Measurements from ENCODE around the gene JPH2. TPM values are rescaled to one million over a fixed set of nuclear protein-coding genes. Genes with fewer than 3 reads are reported as not detected.

JPH2 gene
- total RNA-seq, 1 experiment from 2014 or later, result 0.81 TPM

DNA sequence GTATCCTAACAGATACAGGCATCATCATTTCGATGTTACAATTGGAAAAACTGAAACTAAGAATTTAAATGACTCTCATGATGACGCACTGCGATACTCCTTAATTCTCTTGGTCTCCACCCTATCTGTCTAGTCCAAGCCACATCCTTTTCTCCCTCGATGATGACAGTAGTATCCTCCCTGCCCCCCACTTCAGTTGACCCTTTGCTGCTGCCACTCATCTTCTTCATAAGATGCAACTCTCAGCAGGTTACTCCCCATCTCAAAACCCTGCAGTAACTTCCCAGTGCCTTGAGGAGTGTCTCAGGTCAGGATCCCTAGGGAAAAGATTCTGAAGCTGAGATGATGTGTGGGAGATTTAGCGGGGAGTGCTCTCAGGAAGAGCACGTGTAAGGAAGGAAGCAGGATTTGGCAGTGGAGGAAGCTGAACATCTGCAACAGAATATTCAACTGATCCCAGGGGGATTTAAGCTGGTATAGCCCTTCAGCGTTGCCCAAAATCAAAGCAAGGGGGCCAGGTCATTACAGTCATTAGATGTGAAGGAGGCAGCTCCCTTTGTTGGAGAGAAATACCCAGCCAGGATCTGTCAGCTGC is 16.1 kb downstream of the JPH2 start:
- H3K9me3 Mint-ChIP-seq, result peaks cover 4% of the 10 kb centered on the region; the same call in 1 of the 2 replicates
- H3K4me1 Mint-ChIP-seq, result no peaks in the 10 kb centered on the region
- no peak overlapping the region for H3K27ac Mint-ChIP-seq
- DNase-seq (ENCODE audit: low spot score) (no peak), ATAC-seq (no peak)
- CTCF ChIA-PET, result interaction anchor here (1.0 kb wide), 1 partner anchor 19 kb away, joined by 5 read pairs; no protein-coding TSS in a partner anchor
- H3K36me3 Mint-ChIP-seq, result no peaks in the 10 kb centered on the region
- H3K4me3 Mint-ChIP-seq, result no peak overlapping the region
- POLR2A ChIA-PET, result no interaction called here
- TF ChIP-seq PRDM15 (CRISPR knock-in tag; IDR thresholded peaks at IDR 0.05) (no peak), IRF1 (CRISPR knock-in tag; IDR thresholded peaks at IDR 0.05) (no peak), ESRRA (CRISPR knock-in tag; IDR thresholded peaks at IDR 0.05; ENCODE audit: borderline replicate concordance) (no peak), ARID4B (CRISPR knock-in tag; IDR thresholded peaks at IDR 0.05; ENCODE audit: borderline replicate concordance) (no peak), ATF1 (CRISPR knock-in tag; IDR thresholded peaks at IDR 0.05) (no peak), TP53 (CRISPR knock-in tag; IDR thresholded peaks at IDR 0.05) (no peak), KAT7 (CRISPR knock-in tag; IDR thresholded peaks at IDR 0.05; ENCODE audit: borderline replicate concordance) (no peak), TEAD1 (CRISPR knock-in tag; IDR thresholded peaks at IDR 0.05) (no peak), OVOL2 (CRISPR knock-in tag; IDR thresholded peaks at IDR 0.05; ENCODE audit: borderline replicate concordance) (no peak)
- TF ChIP-seq, protein P1, sequence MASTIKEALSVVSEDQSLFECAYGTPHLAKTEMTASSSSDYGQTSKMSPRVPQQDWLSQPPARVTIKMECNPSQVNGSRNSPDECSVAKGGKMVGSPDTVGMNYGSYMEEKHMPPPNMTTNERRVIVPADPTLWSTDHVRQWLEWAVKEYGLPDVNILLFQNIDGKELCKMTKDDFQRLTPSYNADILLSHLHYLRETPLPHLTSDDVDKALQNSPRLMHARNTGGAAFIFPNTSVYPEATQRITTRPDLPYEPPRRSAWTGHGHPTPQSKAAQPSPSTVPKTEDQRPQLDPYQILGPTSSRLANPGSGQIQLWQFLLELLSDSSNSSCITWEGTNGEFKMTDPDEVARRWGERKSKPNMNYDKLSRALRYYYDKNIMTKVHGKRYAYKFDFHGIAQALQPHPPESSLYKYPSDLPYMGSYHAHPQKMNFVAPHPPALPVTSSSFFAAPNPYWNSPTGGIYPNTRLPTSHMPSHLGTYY (CRISPR knock-in tag; IDR thresholded peaks at IDR 0.05), result no peak
- peaks cover 3% of the 10 kb centered on the region; the same call in 1 of the 2 replicates for H3K27me3 Mint-ChIP-seq (ENCODE audit: low read depth)

- ATAC-seq (no peak), DNase-seq (ENCODE audit: low spot score) (no peak)
- no peak overlapping the region for H3K27ac Mint-ChIP-seq
- H3K4me3 Mint-ChIP-seq, result no peak overlapping the region
- H3K27me3 Mint-ChIP-seq (ENCODE audit: low read depth), result peaks cover 3% of the 10 kb centered on the region; the same call in 1 of the 2 replicates
- peaks cover 3% of the 10 kb centered on the region; the same call in 1 of the 2 replicates for H3K4me1 Mint-ChIP-seq
- CTCF ChIA-PET, result interaction anchor here (1.1 kb wide), 1 partner anchor 22 kb away, joined by 4 read pairs; no protein-coding TSS in a partner anchor
- H3K36me3 Mint-ChIP-seq, result no peaks in the 10 kb centered on the region
- POLR2A ChIA-PET, result no interaction called here
- H3K9me3 Mint-ChIP-seq, result peaks cover 9% of the 10 kb centered on the region
- TF ChIP-seq ZNF219 (CRISPR knock-in tag; IDR thresholded peaks at IDR 0.05; ENCODE audit: borderline replicate concordance) (no peak), ESRRA (CRISPR knock-in tag; IDR thresholded peaks at IDR 0.05; ENCODE audit: borderline replicate concordance) (no peak), NR1H2 (CRISPR knock-in tag; IDR thresholded peaks at IDR 0.05) (no peak), OVOL2 (CRISPR knock-in tag; IDR thresholded peaks at IDR 0.05; ENCODE audit: borderline replicate concordance) (no peak), IRF1 (CRISPR knock-in tag; IDR thresholded peaks at IDR 0.05) (no peak), CREB1 (CRISPR knock-in tag; IDR thresholded peaks at IDR 0.05) (no peak), NFYB (CRISPR knock-in tag; conservative IDR thresholded peaks at IDR 0.05; ENCODE audit: low read depth) (no peak), ATF1 (CRISPR knock-in tag; IDR thresholded peaks at IDR 0.05) (no peak), EMX1 (CRISPR knock-in tag; IDR thresholded peaks at IDR 0.05) (no peak), PRRX2 (CRISPR knock-in tag; IDR thresholded peaks at IDR 0.05) (no peak)
- TF ChIP-seq, protein P2, sequence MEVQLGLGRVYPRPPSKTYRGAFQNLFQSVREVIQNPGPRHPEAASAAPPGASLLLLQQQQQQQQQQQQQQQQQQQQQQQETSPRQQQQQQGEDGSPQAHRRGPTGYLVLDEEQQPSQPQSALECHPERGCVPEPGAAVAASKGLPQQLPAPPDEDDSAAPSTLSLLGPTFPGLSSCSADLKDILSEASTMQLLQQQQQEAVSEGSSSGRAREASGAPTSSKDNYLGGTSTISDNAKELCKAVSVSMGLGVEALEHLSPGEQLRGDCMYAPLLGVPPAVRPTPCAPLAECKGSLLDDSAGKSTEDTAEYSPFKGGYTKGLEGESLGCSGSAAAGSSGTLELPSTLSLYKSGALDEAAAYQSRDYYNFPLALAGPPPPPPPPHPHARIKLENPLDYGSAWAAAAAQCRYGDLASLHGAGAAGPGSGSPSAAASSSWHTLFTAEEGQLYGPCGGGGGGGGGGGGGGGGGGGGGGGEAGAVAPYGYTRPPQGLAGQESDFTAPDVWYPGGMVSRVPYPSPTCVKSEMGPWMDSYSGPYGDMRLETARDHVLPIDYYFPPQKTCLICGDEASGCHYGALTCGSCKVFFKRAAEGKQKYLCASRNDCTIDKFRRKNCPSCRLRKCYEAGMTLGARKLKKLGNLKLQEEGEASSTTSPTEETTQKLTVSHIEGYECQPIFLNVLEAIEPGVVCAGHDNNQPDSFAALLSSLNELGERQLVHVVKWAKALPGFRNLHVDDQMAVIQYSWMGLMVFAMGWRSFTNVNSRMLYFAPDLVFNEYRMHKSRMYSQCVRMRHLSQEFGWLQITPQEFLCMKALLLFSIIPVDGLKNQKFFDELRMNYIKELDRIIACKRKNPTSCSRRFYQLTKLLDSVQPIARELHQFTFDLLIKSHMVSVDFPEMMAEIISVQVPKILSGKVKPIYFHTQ (CRISPR knock-in tag; IDR thresholded peaks at IDR 0.05), result no peak
These were observed 19.3 kb downstream of the JPH2 start for GRCh38 chr20:44167736-44168135.

Data from WTC11 (cell line).